Osteocyte (in vitro differentiated cells): Measurements from ENCODE around the gene HPSE2. TPM values are rescaled to one million over a fixed set of nuclear protein-coding genes. Genes with fewer than 3 reads are reported as not detected.

Experiments
- DNase-seq: peaks from one replicate; pipeline ENCODE4 v3.0.0; 2021; ENCODE audit warnings: mixed read lengths; ENCODE audit not compliant: unreplicated experiment; ENCODE audit errors: extremely low spot score
- H3K27ac Mint-ChIP-seq: one replicate; pipeline ENCODE4 v1.8.0; 2021; ENCODE audit warnings: mild to moderate bottlenecking, mixed read lengths; ENCODE audit not compliant: unreplicated experiment
- H3K27me3 Mint-ChIP-seq: one replicate; pipeline ENCODE4 v1.8.0; 2021; ENCODE audit warnings: mixed read lengths; ENCODE audit not compliant: unreplicated experiment
- H3K36me3 Mint-ChIP-seq: one replicate; pipeline ENCODE4 v1.8.0; 2021; ENCODE audit warnings: mixed read lengths; ENCODE audit not compliant: unreplicated experiment
- H3K4me1 Mint-ChIP-seq: one replicate; pipeline ENCODE4 v1.8.0; 2021; ENCODE audit warnings: mixed read lengths; ENCODE audit not compliant: unreplicated experiment
- H3K4me3 Mint-ChIP-seq: one replicate; pipeline ENCODE4 v1.8.0; 2021; ENCODE audit warnings: mild to moderate bottlenecking, moderate library complexity, mixed read lengths; ENCODE audit not compliant: unreplicated experiment
- H3K9me3 Mint-ChIP-seq: one replicate; pipeline ENCODE4 v1.8.0; 2021; ENCODE audit warnings: mixed read lengths; ENCODE audit not compliant: unreplicated experiment
- total RNA-seq: library from RNA; stranded (reverse); gene quantifications from 2 replicates; pipeline ENCODE4 v1.2.1, GENCODE V29; 2021
- TF ChIP-seq, protein P1 (sequence below): fragments of 200-600 bp; sonication (generic); IDR thresholded peaks from 2 replicates; pipeline ENCODE4 v1.5.0; 2021; ENCODE audit warnings: antibody characterized with exemption, mild to moderate bottlenecking, moderate library complexity

The HPSE2 gene
- total RNA-seq, 1 donor from 2014 or later: not detected

DNA sequence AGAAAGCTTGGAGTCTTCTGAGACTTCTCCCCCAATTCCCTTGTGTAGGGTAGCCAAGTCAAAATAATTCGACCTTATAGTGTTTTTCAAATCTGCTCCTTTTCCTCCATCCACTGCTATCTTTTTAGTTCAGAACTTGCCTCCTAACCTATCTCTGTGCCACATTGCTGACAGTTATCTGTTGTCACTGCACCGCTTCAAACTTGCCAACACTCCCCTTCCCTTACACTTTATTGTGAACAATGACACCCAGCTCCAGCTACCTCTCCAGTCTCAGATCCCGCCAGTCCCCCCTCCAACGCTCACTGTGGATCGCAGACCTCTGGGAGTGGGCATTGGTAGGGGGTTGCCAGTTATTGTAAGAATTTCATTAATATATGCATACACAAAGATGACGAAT lies 772.6 kb downstream of the HPSE2 start:
- no peak overlapping the region for H3K27ac Mint-ChIP-seq
- no peak overlapping the region for H3K4me3 Mint-ChIP-seq
- no peaks in the 10 kb centered on the region for H3K9me3 Mint-ChIP-seq
- peaks cover 12% of the 10 kb centered on the region for H3K4me1 Mint-ChIP-seq
- no peaks in the 10 kb centered on the region for H3K36me3 Mint-ChIP-seq
- TF ChIP-seq, protein P1, sequence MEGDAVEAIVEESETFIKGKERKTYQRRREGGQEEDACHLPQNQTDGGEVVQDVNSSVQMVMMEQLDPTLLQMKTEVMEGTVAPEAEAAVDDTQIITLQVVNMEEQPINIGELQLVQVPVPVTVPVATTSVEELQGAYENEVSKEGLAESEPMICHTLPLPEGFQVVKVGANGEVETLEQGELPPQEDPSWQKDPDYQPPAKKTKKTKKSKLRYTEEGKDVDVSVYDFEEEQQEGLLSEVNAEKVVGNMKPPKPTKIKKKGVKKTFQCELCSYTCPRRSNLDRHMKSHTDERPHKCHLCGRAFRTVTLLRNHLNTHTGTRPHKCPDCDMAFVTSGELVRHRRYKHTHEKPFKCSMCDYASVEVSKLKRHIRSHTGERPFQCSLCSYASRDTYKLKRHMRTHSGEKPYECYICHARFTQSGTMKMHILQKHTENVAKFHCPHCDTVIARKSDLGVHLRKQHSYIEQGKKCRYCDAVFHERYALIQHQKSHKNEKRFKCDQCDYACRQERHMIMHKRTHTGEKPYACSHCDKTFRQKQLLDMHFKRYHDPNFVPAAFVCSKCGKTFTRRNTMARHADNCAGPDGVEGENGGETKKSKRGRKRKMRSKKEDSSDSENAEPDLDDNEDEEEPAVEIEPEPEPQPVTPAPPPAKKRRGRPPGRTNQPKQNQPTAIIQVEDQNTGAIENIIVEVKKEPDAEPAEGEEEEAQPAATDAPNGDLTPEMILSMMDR: no peak
- no peak for DNase-seq
- peaks cover 3% of the 10 kb centered on the region for H3K27me3 Mint-ChIP-seq

DNA sequence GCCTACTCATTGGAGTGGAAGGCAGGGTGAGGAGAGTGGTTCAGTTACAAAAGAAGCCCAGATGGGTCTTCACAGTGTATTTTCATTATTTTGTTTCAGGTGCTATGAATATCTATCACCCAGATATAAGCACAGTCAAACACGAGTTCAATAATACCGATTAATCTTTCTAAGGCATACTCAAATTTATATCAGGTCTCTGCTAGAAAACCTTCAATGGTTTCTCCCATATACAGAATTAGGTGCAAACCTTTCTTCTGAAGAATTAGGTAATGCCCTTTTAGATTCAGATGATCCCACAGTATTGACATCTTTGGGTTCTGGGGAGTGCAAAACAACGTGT lies 774.2 kb downstream of the HPSE2 start:
- H3K4me3 Mint-ChIP-seq: no peak overlapping the region
- H3K4me1 Mint-ChIP-seq: peaks cover 12% of the 10 kb centered on the region
- no peaks in the 10 kb centered on the region for H3K36me3 Mint-ChIP-seq
- peaks cover 2% of the 10 kb centered on the region for H3K27me3 Mint-ChIP-seq
- H3K27ac Mint-ChIP-seq: peak overlapping the region; percentile 47
- TF ChIP-seq, protein P1: no peak
- H3K9me3 Mint-ChIP-seq: no peaks in the 10 kb centered on the region
- no peak for DNase-seq

DNA sequence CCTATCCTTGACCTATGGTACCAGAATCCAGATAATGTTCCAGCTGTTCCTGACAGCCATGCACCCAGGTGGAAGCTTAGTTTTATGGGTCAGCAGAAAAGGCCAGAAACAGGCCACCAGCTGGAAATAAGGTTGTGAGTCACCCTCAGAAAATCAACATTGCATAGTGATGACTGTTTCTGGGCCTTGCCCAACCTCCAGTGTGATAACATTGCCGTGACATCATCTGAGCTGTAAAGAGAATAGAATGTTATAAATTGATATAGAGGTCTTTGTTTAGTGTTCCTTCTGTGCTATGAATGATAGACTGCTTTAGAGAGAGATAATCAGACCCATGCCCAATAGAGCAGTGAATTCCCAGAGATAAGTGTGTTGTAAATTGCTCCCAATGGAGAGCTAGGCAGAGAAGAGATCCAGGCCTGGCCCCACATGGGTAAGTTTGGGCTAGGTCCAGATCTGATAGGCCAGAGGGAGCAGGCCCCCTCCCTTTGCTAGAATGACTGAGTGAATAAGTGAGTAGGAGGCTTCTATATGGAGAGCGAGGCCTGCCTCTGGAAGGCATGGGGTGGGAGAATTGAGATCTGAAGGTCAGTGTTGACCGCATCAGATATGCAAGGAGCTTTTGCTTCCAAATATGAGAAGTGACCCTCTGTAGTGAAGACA lies 774.7 kb downstream of the HPSE2 start:
- H3K27ac Mint-ChIP-seq: peak overlapping the region; percentile 47

DNA sequence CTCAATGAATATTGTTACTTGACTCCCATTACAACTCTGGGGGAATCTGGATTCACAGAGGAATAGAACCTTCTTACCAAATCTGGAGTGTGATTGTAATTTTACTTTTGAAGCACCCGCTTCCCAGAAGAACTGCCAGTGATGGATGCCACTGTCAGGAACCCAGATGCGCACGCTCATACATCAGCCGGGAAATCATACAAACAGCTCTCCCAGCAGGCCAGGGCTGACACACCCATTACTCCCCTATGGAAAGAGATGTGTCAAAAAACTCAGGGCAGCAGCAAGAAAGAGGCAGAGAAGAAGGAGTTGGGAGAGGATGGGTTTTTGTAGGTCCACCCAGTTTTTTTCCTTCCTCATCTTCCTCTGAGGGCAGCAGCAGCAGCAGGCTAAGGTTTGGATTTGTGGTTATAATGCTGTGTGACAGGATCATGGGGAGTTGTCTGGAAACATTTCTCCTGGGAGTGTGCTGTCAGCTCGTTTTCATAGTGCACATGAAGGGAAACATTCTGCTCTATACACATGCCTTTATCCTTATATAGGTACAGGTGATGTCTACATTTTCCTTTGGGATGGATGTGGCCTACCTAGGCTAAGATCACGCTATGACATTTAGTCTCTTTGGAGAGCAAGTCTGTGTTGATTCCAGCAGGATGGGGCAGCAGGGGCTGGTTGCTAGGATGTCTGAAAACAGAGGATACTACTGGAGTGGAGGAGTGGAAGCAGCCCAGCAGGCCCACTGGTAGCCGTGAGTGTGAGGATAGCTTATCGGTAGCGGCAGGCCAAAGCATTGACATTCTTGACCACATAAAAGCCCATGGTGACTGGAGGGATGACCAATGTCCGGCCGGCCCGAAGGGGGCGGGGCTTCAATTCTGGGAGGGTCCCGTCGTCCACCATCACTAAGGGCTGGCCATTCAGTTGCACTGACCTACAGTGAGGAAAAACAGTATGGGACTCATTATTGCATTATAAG lies 776.6 kb downstream of the HPSE2 start:
- no peak overlapping the region for H3K4me3 Mint-ChIP-seq
- H3K9me3 Mint-ChIP-seq: no peaks in the 10 kb centered on the region
- no peak overlapping the region for H3K27ac Mint-ChIP-seq

More for the DNA sequence above, 774.7 kb downstream of the HPSE2 start:
- H3K36me3 Mint-ChIP-seq: no peaks in the 10 kb centered on the region
- peaks cover 12% of the 10 kb centered on the region for H3K4me1 Mint-ChIP-seq
- no peak for DNase-seq
- TF ChIP-seq, protein P1: no peak
- H3K27me3 Mint-ChIP-seq: peaks cover 2% of the 10 kb centered on the region
- no peak overlapping the region for H3K4me3 Mint-ChIP-seq
- H3K9me3 Mint-ChIP-seq: no peaks in the 10 kb centered on the region

More for the DNA sequence above, 776.6 kb downstream of the HPSE2 start:
- peaks cover 4% of the 10 kb centered on the region for H3K27me3 Mint-ChIP-seq
- H3K36me3 Mint-ChIP-seq: no peaks in the 10 kb centered on the region
- DNase-seq: no peak
- TF ChIP-seq, protein P1: no peak
- peaks cover 12% of the 10 kb centered on the region for H3K4me1 Mint-ChIP-seq
